ENCODE data around the gene CYP8B1.

CYP8B1 gene

DNA sequence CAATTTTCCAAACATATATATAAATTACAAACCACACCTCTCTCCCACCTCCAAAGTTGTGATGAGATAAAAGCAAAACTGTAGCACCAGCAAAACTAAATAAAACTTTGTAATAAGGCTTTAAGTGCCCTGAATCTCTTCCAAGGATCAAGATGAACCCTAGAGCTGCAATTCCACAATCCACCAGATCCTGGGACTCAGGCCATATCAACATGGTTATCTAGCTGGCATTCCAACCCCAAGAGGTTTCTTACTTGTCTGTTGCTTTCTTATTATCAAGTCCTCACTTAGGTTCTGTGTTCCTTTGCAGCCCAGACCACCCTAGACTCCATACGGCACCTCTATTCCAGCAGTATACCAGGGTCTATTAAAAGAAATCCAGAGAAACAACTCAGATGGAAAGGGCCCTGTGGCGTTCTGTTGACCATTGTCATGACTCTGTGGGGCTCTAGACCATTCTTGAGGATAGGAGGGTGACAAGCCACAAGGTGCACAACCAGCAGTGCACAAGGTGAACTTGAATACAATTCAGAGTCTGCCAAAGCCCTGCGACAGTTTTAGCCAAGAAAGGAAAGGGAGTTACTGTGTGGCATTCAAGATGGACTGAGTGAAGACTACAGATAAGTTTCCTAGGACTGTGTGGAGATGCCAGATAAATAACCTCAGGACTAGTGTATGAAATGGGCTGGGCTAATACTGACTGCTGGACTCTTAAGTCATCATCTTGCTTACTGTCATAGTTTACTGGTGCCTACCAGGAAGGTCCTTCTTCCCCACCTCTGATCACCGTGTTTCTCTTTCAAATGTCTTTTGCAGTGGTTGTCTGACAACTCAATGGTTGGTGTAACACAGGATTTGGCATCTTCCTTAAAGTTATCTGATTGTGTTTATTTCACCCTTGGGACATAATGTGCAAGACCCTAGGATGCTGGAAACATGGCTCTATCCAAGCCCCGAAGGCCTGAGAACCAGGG, 39.2 kb downstream of the CYP8B1 start:
- no peaks in the 10 kb centered on the region for H3K9me2 ChIP-seq (replicated peaks; ENCODE audit: control insufficient read depth, low read length)
- H3K27me3 ChIP-seq (ENCODE audit: control insufficient read depth, low read length): 0 out of 2 replicates have a peak, but pooled peaks cover 5% of the 10 kb centered on the region
- no peak for TF ChIP-seq EZH2phosphoT487 (IDR thresholded peaks at IDR 0.05; ENCODE audit: borderline replicate concordance, low read length)
- TF ChIP-seq, protein P1, sequence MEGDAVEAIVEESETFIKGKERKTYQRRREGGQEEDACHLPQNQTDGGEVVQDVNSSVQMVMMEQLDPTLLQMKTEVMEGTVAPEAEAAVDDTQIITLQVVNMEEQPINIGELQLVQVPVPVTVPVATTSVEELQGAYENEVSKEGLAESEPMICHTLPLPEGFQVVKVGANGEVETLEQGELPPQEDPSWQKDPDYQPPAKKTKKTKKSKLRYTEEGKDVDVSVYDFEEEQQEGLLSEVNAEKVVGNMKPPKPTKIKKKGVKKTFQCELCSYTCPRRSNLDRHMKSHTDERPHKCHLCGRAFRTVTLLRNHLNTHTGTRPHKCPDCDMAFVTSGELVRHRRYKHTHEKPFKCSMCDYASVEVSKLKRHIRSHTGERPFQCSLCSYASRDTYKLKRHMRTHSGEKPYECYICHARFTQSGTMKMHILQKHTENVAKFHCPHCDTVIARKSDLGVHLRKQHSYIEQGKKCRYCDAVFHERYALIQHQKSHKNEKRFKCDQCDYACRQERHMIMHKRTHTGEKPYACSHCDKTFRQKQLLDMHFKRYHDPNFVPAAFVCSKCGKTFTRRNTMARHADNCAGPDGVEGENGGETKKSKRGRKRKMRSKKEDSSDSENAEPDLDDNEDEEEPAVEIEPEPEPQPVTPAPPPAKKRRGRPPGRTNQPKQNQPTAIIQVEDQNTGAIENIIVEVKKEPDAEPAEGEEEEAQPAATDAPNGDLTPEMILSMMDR (IDR thresholded peaks at IDR 0.05; ENCODE audit: low read depth, low read length, poor library complexity, severe bottlenecking): no peak
- H3F3A ChIP-seq (ENCODE audit: control insufficient read depth, insufficient read depth): no peaks in the 10 kb centered on the region; the same call in 1 of the 2 replicates
- no peak overlapping the region for H3K4me2 ChIP-seq (ENCODE audit: low read length)
- peaks cover 4% of the 10 kb centered on the region for H3K4me1 ChIP-seq (ENCODE audit: control insufficient read depth, low read length)
- no peaks in the 10 kb centered on the region for H3K9me3 ChIP-seq (ENCODE audit: control insufficient read depth, insufficient read depth, low read length)
- H3K79me2 ChIP-seq (ENCODE audit: control insufficient read depth, low read length): no peaks in the 10 kb centered on the region
- H3K27ac ChIP-seq (ENCODE audit: low read depth, low read length): no peak overlapping the region
- no peaks in the 10 kb centered on the region for H4K20me1 ChIP-seq (ENCODE audit: control insufficient read depth, insufficient read depth, low read depth, low read length)
- no peak overlapping the region for H3K4me3 ChIP-seq (ENCODE audit: low read length)
- H3K36me3 ChIP-seq (ENCODE audit: control insufficient read depth, low read length): no peaks in the 10 kb centered on the region

DNA sequence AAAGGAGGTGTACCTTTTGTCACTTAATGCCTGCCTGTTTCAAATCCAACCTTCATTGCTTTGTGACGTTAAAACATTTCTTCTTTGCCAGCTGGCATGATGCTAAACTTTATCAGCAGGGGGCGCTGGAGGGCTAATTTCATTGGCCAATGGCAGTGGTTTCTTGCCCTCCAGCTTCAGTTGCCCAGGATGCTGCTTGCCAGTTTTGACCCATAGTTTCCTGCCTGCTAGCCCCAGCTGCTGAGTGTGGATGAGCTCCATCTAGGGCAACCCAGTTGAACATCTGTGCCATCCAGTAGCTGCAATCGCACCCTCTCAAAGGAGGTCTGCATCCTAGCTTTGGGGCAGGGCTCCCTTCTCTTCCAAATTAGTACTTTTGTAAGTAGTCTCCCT, 44.4 kb downstream of the CYP8B1 start:
- no peaks in the 10 kb centered on the region for H4K20me1 ChIP-seq (ENCODE audit: control insufficient read depth, insufficient read depth, low read depth, low read length)
- no peak overlapping the region for H3K4me3 ChIP-seq (ENCODE audit: low read length)
- H3K27ac ChIP-seq (ENCODE audit: low read depth, low read length): no peak overlapping the region
- H3K9me2 ChIP-seq (replicated peaks; ENCODE audit: control insufficient read depth, low read length): no peaks in the 10 kb centered on the region
- no peaks in the 10 kb centered on the region for H3K79me2 ChIP-seq (ENCODE audit: control insufficient read depth, low read length)
- H3K36me3 ChIP-seq (ENCODE audit: control insufficient read depth, low read length): no peaks in the 10 kb centered on the region
- no peak overlapping the region for H3K4me2 ChIP-seq (ENCODE audit: low read length)
- H3K27me3 ChIP-seq (ENCODE audit: control insufficient read depth, low read length): peaks cover 19% of the 10 kb centered on the region
- H3K9me3 ChIP-seq (ENCODE audit: control insufficient read depth, insufficient read depth, low read length): no peaks in the 10 kb centered on the region
- H3F3A ChIP-seq (ENCODE audit: control insufficient read depth, insufficient read depth): no peaks in the 10 kb centered on the region; the same call in 1 of the 2 replicates
- TF ChIP-seq EZH2phosphoT487 (IDR thresholded peaks at IDR 0.05; ENCODE audit: borderline replicate concordance, low read length): no peak
- TF ChIP-seq, protein P1 (IDR thresholded peaks at IDR 0.05; ENCODE audit: low read depth, low read length, poor library complexity, severe bottlenecking): peak; percentile 87
- H3K4me1 ChIP-seq (ENCODE audit: control insufficient read depth, low read length): no peaks in the 10 kb centered on the region

DNA sequence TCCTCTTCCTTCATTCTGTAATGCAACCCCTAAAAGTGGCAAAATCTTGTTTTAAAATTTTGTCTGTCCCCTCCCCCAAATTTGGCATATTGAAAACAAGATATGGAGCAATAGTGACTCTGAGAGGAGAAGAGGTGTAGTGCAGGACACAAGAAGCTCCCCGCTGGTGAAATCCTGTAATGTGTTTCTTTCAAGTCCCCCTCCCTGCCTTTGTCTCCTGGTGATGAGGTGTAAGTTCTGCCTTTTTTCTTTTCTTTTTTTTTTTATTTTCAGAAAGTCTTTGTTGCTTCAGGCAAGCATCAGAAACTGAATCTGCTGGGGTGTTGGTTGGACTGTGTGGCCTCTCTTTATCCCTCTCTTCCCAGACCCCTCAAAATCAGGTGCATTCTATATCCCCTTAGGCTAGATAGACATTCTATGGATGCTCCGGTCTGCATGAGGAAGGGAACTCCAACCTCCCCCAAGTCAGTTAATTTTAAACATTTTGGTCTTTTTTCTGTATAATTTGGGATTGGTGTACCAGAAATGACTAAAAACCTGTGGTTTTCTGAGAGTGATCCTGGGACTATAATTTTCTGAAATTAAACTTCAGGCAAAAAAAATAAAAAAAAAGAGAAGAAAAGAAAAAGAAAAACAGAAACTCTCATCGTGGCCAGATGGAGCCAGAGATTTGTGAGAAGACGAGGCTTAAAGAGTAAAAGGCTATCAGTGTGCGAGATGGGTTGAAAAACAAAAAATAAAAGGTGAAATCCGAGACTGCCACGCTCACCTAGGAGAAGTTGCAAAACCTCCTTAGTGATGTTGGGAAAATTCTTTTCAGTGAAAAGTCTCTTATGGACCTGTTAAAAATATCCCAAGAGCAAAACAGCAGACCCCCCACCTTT, 45.0 kb downstream of the CYP8B1 start:
- TF ChIP-seq EZH2phosphoT487 (IDR thresholded peaks at IDR 0.05; ENCODE audit: borderline replicate concordance, low read length): no peak
- TF ChIP-seq, protein P1 (IDR thresholded peaks at IDR 0.05; ENCODE audit: low read depth, low read length, poor library complexity, severe bottlenecking): peak; percentile 22
- H3K9me3 ChIP-seq (ENCODE audit: control insufficient read depth, insufficient read depth, low read length): no peaks in the 10 kb centered on the region
- H3K4me3 ChIP-seq (ENCODE audit: low read length): no peak overlapping the region
- H3K9me2 ChIP-seq (replicated peaks; ENCODE audit: control insufficient read depth, low read length): no peaks in the 10 kb centered on the region
- H3K4me1 ChIP-seq (ENCODE audit: control insufficient read depth, low read length): no peaks in the 10 kb centered on the region
- H3K27me3 ChIP-seq (ENCODE audit: control insufficient read depth, low read length): peaks cover 22% of the 10 kb centered on the region
- no peak overlapping the region for H3K4me2 ChIP-seq (ENCODE audit: low read length)
- H3K36me3 ChIP-seq (ENCODE audit: control insufficient read depth, low read length): no peaks in the 10 kb centered on the region
- H3F3A ChIP-seq (ENCODE audit: control insufficient read depth, insufficient read depth): no peaks in the 10 kb centered on the region; the same call in 1 of the 2 replicates
- H3K27ac ChIP-seq (ENCODE audit: low read depth, low read length): no peak overlapping the region
- H4K20me1 ChIP-seq (ENCODE audit: control insufficient read depth, insufficient read depth, low read depth, low read length): no peaks in the 10 kb centered on the region
- no peaks in the 10 kb centered on the region for H3K79me2 ChIP-seq (ENCODE audit: control insufficient read depth, low read length)

Data from DOHH2 (cell line).